BE2C (cell line): ENCODE measurements around the gene GAN.
"Not testable (repeated sequence)": the region's sequence is repeated elsewhere in the genome, so short reads cannot be mapped to it uniquely, and the experiment has no call there.

ENCODE experiments used
- DNase-seq: peaks from one replicate; pipeline ENCODE4 v3.0.0-alpha.2; 2020
- H3K27me3 ChIP-seq: fragments of 250-450 bp; sonication (Bioruptor Pico); 2 replicates; pipeline ENCODE4 v1.5.1; 2020; ENCODE audit warnings: mild to moderate bottlenecking
- H3K36me3 ChIP-seq: fragments of 250-450 bp; sonication (Bioruptor Pico); 2 replicates; pipeline ENCODE4 v1.5.1; 2020; ENCODE audit warnings: mild to moderate bottlenecking
- H3K4me1 ChIP-seq: fragments of 250-450 bp; sonication (Bioruptor Pico); 2 replicates; pipeline ENCODE4 v1.5.1; 2020
- H3K4me3 ChIP-seq: 2 replicates; pipeline ENCODE4 v1.5.1; 2011; ENCODE audit warnings: low read depth, low read length
- H3K9me3 ChIP-seq: fragments of 250-450 bp; sonication (Bioruptor Pico); 2 replicates; pipeline ENCODE4 v1.5.1; 2020
- CTCF ChIP-seq: IDR thresholded peaks from 2 replicates; pipeline ENCODE4 v1.5.1; 2012; ENCODE audit warnings: mild to moderate bottlenecking, low read depth, low read length

The GAN gene

GRCh38 chr16:81333356-81333755, 18.6 kb downstream of the GAN start:
- no peaks in the 10 kb centered on the region for H3K36me3 ChIP-seq
- H3K4me1 ChIP-seq = peaks cover 12% of the 10 kb centered on the region
- H3K4me3 ChIP-seq = no peak overlapping the region
- H3K9me3 ChIP-seq = no peaks in the 10 kb centered on the region; the same call in 1 of the 2 replicates
- no peak for DNase-seq
- no peaks in the 10 kb centered on the region for H3K27me3 ChIP-seq
- TF ChIP-seq CTCF = no peak

- H3K36me3 ChIP-seq = no peaks in the 10 kb centered on the region
- TF ChIP-seq CTCF = no peak
- DNase-seq = no peak
- no peaks in the 10 kb centered on the region for H3K27me3 ChIP-seq
- H3K9me3 ChIP-seq = no peaks in the 10 kb centered on the region; the same call in 1 of the 2 replicates
- no peak overlapping the region for H3K4me3 ChIP-seq
- no peaks in the 10 kb centered on the region for H3K4me1 ChIP-seq
Measured at GRCh38 chr16:81335669-81336068, 20.9 kb downstream of the GAN start.

GRCh38 chr16:81337097-81337496, 22.3 kb downstream of the GAN start:
- Histone ChIP-seq H3K27me3 (no peaks in the 10 kb centered on the region), H3K4me1 (no peaks in the 10 kb centered on the region), H3K4me3 (no peak overlapping the region), H3K36me3 (no peaks in the 10 kb centered on the region), H3K9me3 (no peaks in the 10 kb centered on the region; the same call in 1 of the 2 replicates)
- DNase-seq = no peak
- no peak for TF ChIP-seq CTCF

- H3K27me3 ChIP-seq, H3K36me3 ChIP-seq, DNase-seq, H3K4me3 ChIP-seq, H3K9me3 ChIP-seq, H3K4me1 ChIP-seq: not testable (repeated sequence)
Measured at GRCh38 chr16:81345172-81345571, 30.4 kb downstream of the GAN start.

- DNase-seq = no peak
- no peak for TF ChIP-seq CTCF
- H3K9me3 ChIP-seq = no peaks in the 10 kb centered on the region
- no peak overlapping the region for H3K4me3 ChIP-seq
- H3K36me3 ChIP-seq = peaks cover 3% of the 10 kb centered on the region; the same call in 1 of the 2 replicates
- no peaks in the 10 kb centered on the region; the same call in 1 of the 2 replicates for H3K4me1 ChIP-seq
- no peaks in the 10 kb centered on the region for H3K27me3 ChIP-seq
Measured at GRCh38 chr16:81347425-81347824, 32.7 kb downstream of the GAN start.

GRCh38 chr16:81349608-81350305, 35.0 kb downstream of the GAN start:
- Histone ChIP-seq H3K27me3 (no peaks in the 10 kb centered on the region), H3K36me3 (peaks cover 6% of the 10 kb centered on the region; the same call in 1 of the 2 replicates), H3K4me3 (no peak overlapping the region), H3K9me3 (no peaks in the 10 kb centered on the region), H3K4me1 (no peaks in the 10 kb centered on the region; the same call in 1 of the 2 replicates)
- no peak for TF ChIP-seq CTCF
- no peak for DNase-seq
